NK-92 (cell line): Measurements from ENCODE around the gene P4HTM.
"Not testable (repeated sequence)": the region's sequence is repeated elsewhere in the genome, so short reads cannot be mapped to it uniquely, and the experiment has no call there.

Source experiments
- DNase-seq: peaks from one replicate; lab custom pipeline; 2025; ENCODE audit not compliant: unreplicated experiment; lab: John Stamatoyannopoulos, UW

Gene P4HTM

DNA sequence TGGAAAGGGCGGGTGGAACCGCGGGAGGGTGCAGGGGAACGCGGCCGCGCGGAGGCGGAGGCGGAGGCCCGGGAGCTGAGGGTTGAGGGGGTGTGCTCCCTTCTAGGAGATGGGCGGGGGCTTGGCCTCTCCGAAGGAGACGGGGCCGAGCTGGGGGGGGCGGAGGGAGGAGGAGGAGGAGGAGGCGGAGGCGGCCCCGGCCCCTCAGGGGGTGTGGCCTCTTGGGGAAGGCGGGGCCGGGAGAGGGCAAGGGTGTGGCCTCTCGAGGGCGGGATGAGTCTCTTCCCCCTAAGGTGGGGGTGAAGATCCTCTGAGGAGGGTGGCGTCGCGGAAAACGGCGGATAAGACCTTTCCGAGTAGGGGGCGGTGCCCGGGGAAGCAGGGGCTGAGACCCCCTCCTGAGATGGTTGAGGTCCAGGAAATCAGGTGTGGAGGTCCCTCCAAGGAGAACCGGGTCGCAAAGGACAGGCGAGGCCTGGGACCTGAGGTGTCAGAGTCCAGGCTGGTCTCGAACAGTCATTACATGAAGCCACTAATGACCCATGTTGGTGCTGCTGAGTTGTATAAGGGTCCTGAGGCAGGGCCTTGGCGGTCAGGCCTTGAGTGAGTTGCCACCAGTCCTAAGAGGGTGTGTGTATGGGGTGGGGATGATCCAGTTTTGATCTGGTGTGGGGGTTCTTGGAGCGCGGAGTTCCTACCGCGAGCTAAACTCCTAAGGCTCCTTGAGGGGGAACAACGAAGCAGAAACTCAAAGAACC is 17.9 kb downstream of the P4HTM start:
- peak; percentile 16 for DNase-seq

DNA sequence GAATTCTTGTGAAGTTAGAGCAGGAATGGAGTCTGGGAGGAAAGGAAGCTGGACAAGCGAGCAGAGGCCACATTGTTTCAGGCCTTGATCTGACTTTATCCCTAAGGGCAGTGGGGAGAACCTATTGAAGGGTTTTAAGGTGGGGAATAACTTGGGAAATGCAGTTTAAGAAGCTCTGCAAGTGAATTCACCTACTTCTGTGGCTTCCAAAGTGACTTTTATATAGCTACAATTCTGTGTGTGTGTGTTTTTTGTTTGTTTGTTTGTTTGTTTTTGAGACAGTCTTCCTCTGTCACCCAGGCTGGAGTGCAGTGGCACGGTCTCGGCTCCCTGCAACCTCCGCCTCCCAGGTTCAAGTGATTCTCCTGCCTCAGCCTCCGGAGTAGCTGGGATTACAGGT is 18.6 kb downstream of the P4HTM start:
- not testable (repeated sequence) for DNase-seq

DNA sequence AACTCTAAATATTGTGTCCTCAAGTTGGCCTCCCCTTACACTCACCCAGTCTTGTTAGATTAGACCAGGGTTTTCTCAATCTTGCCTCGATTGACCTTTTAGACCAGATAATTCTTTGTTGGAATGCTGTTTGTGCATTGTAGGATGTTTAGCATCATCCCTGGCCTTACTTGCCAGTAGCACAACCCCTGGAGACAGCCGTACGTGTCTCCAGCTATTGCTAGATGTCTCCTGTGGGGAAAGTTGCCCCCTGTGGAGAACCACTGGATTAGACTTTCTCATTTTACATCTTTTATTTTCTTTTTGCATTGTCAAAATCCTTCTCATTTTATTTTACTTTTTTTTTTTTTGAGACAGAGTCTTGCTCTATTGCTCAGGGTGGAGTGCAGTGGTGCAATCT is 19.4 kb downstream of the P4HTM start:
- DNase-seq = no peak

DNA sequence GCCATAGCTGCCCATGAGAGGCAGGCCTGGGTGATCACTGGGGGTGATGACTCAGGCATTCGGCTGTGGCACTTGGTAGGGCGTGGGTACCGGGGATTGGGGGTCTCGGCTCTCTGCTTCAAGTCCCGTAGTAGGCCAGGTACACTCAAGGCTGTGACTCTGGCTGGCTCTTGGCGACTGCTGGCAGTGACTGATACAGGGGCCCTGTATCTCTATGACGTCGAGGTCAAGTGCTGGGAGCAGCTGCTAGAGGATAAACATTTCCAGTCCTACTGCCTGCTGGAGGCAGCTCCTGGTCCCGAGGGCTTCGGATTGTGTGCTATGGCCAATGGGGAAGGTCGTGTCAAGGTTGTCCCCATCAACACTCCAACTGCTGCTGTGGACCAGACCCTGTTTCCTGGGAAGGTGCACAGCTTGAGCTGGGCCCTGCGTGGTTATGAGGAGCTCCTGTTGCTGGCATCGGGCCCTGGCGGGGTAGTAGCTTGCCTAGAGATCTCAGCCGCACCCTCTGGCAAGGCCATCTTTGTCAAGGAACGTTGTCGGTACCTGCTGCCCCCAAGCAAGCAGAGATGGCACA is 22.5 kb downstream of the P4HTM start:
- no peak for DNase-seq

DNA sequence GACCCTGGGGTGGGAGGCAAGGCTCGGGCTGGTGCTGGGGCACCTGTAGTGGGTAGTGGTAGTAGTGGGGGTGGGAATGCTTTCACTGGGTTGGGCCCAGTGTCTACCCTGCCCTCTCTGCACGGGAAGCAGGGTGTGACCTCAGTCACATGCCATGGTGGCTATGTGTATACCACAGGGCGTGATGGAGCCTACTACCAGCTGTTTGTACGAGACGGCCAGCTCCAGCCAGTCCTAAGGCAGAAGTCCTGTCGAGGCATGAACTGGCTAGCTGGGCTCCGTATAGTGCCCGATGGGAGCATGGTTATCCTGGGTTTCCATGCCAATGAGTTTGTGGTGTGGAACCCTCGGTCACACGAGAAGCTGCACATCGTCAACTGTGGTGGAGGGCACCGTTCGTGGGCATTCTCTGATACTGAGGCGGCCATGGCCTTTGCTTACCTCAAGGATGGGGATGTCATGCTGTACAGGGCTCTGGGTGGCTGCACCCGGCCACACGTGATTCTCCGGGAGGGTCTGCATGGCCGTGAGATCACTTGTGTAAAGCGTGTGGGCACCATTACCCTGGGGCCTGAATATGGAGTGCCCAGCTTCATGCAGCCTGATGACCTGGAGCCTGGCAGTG is 23.2 kb downstream of the P4HTM start:
- no peak for DNase-seq

DNA sequence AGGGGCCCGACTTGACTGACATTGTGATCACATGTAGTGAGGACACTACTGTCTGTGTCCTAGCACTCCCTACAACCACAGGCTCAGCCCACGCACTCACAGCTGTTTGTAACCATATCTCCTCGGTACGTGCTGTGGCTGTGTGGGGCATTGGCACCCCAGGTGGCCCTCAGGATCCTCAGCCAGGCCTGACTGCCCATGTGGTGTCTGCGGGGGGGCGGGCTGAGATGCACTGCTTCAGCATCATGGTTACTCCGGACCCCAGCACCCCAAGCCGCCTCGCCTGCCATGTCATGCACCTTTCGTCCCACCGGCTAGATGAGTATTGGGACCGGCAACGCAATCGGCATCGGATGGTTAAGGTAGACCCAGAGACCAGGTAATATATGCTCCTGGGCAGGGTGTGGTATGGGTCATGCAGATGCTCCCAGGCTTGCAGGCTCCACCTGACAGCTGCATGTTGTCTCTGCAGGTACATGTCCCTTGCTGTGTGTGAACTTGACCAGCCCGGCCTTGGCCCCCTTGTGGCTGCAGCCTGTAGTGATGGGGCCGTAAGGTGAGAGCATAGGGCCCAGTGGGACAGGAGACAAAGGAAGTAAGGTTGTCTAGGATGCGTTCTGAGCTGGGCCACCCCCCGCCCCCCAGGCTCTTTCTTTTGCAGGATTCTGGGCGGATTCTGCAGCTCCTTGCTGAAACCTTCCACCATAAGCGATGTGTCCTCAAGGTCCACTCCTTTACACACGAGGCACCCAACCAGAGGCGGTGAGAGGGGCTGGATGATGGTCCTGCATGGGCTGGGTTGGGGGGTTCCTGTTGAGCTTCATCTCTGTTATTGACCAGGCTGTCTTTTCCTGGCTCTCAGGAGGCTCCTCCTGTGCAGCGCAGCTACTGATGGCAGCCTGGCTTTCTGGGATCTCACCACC is 24.0 kb downstream of the P4HTM start:
- no peak for DNase-seq

DNA sequence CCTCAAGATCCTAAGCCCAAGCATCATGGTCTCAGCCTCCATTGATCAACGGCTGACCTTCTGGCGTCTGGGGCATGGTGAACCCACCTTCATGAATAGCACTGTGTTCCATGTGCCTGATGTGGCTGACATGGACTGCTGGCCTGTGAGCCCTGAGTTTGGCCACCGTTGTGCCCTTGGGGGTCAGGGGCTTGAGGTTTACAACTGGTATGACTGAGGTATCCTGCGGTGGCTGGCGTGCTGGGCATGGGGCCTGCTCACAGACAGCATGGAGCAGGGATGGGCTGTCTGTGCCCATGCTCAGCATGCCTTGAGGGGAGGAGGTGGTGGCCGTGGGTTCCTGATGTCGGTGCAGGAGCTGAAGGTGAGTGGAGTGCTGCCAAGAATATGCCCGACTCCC is 25.0 kb downstream of the P4HTM start:
- DNase-seq = no peak

DNA sequence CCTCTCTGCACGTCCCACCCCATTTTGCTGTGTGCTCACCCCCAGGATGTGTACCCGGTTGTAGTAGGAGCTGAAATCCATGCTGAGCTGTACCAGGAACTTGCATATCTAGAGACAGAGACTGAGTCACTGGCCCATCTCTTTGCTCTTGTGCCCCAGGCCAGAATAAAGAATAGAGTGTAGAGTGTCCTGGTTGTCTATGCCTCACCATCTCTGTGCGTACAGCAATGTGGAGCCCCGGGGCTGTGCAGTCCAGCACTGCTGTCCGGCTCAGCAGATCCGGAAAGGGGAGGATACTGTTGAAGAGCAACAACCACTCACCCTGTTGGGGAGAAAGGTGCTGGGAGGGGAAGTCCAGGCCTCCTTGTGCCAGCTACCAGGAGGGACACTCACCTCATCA is 25.7 kb downstream of the P4HTM start:
- no peak for DNase-seq

DNA sequence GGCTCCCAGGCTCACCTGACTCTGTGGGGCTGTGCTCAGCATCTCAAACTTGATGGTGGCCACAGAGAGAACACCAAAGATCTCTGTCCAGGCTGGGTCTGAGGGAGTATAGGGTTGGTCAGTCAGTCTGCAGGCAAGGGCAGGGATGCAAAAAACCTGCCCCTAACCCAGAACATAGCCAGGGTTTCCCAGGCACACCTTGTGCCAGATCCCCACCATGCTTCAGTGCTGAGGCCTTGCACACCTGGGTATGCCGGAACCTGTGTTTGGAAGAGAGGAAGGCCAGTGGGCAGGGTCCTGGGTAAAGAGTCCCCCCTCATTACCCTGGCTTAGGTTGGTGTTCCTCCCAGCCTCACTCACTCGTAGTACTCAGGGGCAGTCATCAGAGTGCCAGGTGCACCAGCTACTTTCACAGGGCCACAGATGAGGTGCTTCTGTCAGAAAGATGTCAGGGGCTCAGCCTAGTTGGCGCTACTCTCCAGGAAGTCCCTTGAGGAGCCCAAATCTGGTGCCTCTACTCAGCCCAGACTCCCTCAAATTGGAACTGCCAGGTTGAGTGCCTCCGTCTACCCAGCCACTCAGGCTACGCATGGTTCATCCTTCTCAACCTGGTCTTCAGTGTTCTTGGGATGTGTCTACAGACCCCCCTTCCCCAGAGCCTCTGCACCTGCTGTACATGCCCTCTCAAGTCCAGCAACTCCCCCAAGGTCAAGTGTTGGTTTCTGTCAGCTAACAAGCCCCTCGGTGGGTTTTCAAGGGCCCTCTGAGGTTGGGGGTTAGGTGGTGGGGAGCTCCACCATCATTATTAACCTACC is 26.6 kb downstream of the P4HTM start:
- DNase-seq = no peak

DNA sequence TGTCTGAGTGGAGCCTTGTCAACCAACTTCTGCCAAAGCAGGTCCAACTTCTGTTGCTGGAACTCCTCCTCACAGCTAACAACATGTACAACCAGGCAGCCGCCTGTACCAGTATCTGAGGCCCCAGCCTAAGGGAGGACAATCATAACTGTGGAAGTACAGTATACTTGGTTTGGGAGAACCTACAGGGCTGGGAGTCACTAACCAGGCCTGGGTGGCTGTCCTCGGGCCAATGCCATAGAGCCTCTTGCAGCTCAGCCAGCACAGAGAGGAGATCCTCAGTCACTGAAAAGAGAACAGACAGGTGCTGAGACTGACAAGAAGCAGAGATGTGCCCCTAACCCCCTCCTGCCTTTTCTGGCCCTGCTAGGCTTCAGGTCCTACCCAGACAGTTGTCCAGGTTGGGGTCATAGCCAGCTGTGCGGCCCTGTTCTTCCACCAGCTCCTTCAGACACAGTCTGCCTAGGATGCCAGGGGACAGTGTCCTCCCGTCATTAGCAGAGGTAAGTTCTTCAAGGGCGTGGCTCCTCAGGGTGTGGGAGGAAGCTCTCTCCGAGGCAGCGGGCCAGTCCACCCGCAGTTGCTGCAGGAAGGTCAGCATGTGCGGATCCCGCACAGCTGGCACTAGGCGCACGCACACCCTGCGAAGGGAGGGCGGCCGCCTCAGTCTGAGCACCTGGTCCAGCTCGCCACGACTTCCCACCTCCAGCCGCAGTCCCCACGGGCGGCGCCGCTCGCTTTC is 27.4 kb downstream of the P4HTM start:
- no peak for DNase-seq

DNA sequence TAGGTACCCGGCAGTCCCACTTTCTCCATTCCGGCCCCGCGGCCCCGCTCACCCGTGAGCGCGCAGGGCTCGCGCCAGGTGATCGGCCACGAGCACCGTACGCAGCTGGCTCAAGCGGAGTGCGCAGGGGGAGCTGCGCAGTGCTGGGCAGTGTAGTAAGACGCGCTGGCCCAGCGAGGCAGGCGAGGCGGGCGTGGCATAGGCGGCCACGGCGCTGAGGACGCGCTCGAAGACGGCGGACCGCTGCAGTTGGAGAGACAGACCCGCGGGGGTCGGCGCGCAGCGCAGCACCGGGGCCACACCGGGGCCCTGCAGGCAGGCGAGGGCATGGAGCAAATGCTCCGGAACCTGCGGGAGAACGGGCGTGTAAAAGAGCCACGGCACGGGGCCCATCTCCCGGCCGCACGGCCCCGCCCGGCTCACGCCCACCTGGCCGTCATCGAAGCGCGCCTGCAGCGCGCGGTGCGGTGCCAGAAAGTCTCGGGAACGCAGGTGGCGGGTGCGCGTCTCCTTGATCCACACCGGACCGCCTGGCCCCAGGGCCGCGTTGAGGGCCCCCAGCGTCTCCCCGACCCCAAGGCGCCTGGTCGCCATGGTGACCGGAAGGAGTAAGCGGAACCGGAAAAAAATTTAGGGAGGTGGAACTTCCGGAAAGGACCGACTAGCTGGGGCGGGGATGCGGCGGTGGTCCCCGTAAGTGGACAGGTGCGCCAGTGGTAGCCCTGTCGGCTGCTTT is 28.1 kb downstream of the P4HTM start, which contains the start of gene DALRD3:
DALRD3 (minus strand) TSS at position 610 of the 736 bp plus-strand sequence; CDS start at position 594, 16 bp downstream.
- DNase-seq = no peak

DNA sequence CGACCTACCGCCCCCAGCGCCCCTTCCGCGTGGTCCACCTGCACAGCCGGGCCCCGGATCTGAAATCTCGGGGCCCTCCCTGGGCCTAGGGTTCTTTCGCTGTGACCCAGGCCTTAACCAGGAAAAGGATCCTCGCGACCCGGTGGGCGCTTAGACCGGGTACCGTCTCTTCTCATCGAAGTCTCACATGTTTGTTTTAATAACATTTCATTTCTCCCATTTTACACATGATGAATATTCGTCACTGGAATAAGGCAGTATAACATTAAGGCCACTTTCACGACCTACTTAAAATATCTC is 28.6 kb downstream of the P4HTM start:
- no peak for DNase-seq

DNA sequence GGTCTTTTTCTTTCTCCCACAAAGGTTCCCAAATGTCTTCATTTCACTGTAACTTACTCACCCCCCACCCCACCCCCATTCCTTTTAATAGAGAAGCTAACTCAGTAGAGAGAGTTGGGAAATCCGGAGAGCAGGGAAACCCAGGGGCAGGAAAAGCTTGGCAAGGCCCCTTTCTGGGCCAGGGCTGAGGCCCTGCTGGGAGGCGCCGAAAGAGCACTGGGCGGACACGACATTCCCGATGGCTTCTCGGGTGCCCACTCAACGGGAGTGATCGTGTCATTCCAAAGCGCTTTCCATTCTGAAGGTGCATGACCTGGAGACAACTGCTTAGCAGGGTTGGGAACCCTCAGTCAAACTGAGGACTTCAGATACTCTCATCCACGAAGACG is 29.9 kb downstream of the P4HTM start:
- DNase-seq = no peak

DNA sequence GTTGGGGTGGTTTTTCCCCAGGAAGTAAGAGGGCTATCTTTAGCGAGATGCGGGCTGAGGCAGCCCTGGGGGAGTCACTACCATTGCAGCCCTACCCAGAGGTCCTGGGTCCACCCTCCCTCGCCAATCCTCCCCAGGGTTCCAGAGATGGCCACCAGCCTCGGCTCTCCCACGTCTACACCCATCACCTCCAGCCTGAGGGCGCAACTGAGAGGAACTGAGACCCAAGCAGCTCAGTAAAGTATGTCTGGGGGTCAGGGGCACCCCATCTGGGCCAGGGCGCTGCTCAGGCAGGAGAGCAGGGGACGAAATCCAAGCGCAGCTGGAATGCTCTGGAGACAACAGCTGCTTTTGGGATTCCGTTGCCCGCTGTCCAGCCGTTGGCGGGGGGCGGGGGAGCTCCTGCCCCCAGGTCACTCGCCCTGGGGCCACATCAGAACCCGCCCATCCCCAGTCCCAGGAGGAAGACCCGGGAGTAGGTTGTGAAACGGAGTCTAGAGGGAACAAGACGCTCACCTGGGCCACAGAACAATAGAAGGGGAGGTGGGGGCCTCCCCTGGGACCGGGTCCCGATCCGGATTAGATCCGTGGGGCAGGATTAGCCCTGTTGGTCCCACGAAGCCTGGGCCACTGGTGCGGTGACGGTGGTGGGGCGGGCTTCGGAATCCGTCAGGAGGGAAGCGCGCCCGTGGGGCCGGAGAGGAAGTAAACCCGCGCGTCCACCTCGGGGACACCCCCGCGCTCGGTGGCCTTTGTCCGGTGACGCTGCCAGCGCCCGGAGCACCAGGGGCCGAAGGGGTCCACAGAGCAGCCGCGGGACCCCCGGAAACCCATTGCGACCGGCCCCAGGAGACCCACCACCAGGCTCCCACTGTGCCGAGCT is 30.5 kb downstream of the P4HTM start:
- DNase-seq = no peak

DNA sequence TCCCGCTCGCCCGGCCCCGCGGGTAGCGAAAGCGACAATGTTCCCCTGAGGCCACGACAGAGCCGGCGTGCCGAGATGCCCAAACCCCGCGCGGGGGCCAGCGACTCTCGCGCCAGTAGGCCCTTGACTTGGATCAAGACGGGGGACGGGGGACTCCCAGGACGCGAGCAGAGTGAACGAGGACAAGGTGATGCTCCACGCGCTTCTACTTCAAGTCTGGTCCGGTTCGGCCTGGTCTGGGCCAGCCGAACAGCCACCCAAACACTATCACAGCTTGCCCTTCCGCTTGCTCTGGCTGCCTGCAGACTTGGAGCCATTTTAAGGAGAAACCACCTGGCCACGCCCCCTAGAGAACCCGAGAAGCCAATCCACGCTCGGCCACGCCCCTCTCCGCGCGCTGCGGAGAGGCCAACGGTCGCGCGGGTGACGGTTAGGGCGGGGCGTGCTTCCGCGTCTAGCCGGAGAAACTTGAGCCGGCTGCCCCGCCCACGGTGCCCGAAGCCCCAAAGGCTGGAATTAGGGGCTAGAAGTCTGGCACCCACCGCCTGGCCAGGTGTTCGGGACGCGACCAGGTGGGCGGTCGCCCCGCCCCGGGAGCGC is 31.3 kb downstream of the P4HTM start:
- DNase-seq = peak; percentile 75

DNA sequence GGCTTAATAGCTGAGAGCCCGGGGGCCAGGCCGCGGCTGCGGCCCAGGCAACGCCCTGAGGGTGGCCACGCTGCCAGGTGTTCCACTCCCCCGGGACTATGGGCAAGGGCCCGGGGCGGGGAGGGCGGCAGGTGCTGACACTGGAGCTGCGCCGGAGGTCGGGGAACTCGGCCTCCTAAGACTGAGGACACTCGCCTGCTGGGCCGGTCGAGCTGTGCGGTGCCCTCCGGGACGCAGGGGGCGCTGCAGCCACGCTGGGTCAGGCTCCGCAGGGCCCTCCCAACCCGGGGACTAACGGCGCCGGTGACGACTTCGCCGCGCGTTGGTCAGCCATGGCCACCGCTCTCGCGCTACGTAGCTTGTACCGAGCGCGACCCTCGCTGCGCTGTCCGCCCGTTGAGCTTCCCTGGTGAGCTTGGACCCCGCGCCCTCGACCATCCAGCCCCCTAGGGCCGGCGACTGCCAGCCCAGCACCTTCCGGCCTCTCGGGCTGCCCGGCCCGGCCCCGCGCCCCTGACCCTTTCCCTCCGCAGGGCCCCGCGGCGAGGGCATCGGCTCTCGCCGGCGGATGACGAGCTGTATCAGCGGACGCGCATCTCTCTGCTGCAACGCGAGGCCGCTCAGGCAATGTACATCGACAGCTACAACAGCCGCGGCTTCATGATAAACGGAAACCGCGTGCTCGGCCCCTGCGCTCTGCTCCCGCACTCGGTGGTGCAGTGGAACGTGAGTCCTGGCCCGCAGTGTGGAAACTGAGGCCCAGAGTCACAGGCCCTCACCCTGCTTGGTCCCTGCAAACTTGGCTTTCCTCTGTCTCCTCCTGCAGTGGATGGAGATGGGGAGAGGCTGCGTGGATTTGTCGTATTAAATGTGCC is 32.0 kb downstream of the P4HTM start, which contains the start of gene NDUFAF3:
NDUFAF3 (plus strand) TSS at position 309 of the 875 bp plus-strand sequence; CDS start at position 333, 24 bp downstream.
- peak; percentile 24 for DNase-seq

DNA sequence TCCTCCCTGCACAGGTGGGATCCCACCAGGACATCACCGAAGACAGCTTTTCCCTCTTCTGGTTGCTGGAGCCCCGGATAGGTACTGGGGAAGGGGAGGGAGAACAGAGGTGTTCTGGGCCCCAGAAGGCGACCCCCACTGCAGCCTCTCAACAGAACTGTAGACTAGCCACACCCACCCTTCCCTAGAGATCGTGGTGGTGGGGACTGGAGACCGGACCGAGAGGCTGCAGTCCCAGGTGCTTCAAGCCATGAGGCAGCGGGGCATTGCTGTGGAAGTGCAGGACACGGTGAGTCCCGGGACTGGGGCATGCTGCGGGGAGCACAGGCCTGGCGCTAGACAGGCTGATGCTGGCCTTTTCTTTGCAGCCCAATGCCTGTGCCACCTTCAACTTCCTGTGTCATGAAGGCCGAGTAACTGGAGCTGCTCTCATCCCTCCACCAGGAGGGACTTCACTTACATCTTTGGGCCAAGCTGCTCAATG is 32.7 kb downstream of the P4HTM start:
- DNase-seq = no peak
